ENCODE data around the gene GTF2E1. TPM values are rescaled to one million over a fixed set of nuclear protein-coding genes. Genes with fewer than 3 reads are reported as not detected.

The GTF2E1 gene
- 10.6 to 21.2 TPM (median 12.1 TPM) in 5 replicates for total RNA-seq (2022; extraction: Qiagen RNA extraction; ENCODE audit: low read depth)

DNA sequence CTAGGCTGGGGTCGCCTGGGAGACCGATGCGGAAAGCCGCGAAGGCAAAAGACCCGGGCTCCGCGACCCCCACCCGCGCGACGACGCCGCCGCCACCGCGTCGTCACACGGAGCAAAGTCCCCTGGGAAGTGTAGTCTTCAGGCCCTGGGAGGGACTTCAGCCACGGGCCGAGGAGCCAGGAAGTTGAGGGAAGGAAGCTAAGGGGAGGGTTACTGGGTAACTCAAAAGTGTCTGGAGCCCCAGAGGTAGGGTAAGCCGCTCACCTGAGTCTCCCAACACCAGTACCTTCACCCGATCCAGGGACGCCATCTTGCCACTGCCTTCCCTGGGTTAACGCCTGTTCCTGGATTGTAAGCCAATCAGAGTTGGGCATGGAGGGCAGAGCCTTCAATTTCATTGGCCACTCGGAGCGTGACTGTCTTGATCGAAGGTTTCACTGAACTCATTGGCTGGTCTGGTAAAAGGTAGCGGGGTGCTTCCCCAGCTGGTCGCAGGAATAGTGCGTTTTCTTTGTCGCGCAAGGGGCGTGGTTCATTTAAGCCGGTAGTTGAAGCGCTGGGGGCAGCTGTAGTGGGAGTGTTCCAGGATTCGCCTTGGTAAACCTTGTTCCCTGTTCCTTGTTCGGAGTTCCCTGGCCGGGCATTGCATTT, at the start of gene GTF2E1, which contains the start of gene RABL3:
Gene GTF2E1 (plus strand): TSS at position 547 of the 651 bp plus-strand sequence. CDS start 7,809 bp downstream, outside the sequence.
Gene RABL3 (minus strand): TSS at position 319 of the 651 bp plus-strand sequence. CDS start 9 bp downstream, at position 310.

Other genes with a start within 250 kb of the GTF2E1 start
- 210 to 300 TPM (median 224 TPM) in 5 replicates for gene NDUFB4, start 146.4 kb upstream of the GTF2E1 start, total RNA-seq (2022; extraction: Qiagen RNA extraction; ENCODE audit: low read depth)
- gene HGD, start 60.5 kb upstream of the GTF2E1 start, total RNA-seq (2022; extraction: Qiagen RNA extraction; ENCODE audit: low read depth), result 15.0 to 18.9 TPM (median 15.9 TPM) in 5 replicates
- 14.4 to 21.6 TPM (median 17.3 TPM) in 5 replicates for gene RABL3, start 228 bp upstream of the GTF2E1 start, total RNA-seq (2022; extraction: Qiagen RNA extraction; ENCODE audit: low read depth)
- gene STXBP5L, start 165.5 kb downstream of the GTF2E1 start, total RNA-seq (2022; extraction: Qiagen RNA extraction; ENCODE audit: low read depth), result not detected in 5 replicates